KG1 (cell line): ENCODE data around the gene INO80E.
A peak's percentile ranks its signal among the peaks of the same experiment; 100 is the strongest.

Source experiments
- DNase-seq: peaks from one replicate; lab custom pipeline; 2025; lab: John Stamatoyannopoulos, UW

The INO80E gene

DNA sequence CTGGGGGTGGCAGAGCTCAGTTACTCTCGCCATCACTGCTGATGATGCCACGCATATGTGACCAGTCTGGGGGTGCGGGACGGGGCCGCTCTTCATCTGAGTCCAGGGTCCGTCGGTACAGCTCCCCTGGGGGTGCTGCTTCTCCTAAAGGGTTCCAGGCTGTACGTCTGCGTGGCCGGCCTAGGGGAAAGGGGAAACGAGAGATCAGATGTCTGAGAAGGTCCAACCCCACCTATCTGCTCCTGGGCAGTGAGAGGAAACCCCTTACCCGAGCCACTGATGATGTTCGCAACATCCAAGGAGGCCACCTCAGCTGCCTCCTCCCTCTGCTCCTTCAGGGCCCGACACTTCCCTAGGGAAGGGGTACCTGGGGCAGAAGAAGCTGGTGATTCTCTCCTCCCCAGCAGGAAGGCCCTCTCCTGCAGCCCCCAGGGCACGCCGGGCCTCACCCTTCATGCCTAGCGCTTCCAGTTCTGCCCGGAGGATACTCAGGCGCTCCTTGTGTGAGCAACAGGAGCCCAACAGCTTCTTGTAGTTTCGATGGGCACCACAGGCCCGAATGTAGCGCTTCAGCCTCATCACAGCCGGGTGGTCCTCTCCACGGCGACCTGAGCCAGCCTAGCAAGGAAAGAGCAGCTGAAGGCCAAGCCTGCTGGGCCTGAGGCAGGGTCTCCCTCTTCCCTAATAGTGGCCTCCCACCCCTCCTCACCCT lies 2.7 kb upstream of the INO80E start:
- no peak for DNase-seq

DNA sequence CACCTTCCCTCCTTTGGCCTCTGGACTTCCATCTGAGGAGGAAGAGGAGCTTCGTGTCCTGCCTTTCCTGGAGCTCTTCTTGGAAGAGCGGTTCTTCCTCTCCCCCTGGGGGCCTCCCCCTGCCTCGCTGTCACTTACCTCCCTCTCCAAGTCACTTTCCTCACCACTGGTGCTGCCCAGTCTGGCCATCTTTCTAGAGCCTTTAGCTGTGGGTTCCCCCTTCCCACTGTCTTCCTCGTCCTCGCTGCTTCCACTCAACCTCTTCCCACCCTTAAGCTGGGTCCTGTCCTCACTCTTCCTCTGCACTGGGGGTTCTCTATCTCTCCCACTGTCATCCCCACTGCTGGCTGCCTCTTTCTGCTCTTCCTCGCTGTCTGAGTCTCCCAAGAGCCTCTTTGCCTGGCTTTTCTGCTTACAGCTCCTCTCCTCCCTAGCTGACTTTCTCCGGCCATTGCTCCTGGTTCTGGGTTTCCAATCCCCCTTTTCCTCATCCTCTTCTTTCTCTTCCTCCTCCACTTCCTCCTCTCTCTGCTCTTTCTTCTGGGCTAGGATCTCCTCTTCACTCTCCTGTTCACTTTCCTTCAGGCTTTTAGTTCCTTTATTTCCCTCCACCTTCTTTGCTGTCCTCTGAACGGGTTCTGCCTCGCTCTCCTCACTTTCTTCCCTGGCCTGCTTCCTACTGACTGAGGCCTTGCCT lies 2.0 kb upstream of the INO80E start:
- no peak for DNase-seq

DNA sequence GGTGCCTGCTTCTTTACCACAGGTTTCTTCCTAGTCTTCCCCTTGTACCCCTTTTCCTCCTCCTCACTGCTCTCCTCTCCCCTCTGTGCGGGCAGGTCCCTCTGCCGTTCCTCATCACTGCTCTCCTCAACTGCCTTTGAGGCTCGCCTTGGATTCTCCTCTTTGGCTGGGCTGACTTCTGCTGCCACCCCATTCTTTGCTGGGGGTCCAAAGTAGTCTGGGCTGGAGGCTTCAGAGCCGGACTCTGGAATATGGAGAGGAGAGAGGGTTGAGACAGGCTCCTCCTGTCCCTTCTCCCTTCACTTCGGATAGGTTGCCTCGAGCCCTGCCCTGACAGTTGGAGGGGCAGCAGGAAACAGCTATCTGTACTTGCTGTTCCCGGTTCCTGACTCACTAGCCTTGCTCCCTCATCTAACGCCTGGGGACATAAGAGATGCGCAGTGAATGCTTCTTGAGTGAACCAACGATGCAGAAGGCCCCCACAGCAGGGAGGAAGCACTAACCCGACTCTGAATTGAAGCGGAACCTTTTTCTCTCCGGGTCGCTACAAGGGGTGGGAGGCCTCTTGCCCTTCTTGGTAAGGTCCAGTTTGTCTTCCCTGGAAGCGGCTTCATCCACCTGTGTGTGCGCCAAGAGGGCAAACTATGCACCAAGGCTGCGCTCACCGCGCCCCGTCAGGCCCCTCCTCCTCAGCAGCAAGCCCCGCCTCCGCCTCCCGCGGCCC lies 1.3 kb upstream of the INO80E start:
- peak; percentile 29 for DNase-seq

DNA sequence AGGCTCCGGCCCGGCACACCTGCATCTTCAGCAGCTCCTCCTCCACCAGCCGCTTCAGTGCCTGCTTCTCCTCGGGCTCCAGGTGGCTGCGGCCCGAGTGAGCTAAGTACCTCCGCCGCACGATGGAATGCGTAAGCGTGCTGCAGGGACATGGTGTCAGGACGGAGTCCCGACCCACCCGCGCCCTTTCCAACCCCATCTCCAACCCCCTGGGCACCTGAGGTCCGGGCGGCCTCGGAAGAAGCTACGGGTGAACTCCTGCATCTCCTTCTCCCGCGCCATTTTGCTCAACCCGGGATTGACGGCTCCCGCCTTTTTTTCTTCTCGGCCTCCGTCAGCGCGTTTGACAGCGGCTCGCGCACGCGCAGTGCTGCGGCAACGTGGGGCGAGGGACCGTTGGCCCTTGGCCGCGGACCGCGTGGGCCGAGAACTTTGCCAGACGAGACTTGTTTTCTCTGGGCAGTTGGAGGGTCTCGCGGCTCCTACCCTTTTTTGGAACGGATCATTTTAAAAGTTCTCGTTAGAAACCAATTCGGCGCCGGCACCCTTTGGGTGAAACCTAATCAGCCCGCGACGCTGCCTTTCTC lies 624 bp upstream of the INO80E start, which contains the start of gene HIRIP3:
Gene HIRIP3, minus strand, starts transcription at position 294 of the 587 bp plus-strand sequence. Its CDS starts 12 bp downstream, at position 282.
- peak; percentile 87 for DNase-seq

DNA sequence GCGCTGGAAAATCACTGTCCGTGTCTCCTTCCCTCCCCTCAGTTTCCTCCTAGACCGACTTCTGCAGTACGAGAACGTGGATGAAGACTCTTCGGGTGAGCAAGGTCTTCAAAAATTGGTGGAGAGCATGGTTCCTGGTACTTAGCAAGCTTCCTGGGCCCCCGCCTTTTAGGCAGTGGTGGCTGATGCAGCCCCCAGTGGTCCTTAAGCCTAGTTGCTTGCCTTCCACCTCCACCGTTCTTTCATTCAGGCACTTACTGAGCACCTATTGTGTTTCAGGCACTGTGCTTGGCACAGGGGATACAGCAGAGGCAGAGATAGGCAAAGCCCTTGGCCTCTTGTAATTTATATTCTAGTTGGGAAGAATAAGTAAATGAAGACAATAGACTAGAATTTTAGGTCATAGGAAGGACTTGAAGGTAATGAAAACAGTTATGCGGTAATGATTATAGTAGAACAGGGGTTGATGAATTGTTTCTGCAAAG lies 767 bp downstream of the INO80E start:
- DNase-seq = no peak

DNA sequence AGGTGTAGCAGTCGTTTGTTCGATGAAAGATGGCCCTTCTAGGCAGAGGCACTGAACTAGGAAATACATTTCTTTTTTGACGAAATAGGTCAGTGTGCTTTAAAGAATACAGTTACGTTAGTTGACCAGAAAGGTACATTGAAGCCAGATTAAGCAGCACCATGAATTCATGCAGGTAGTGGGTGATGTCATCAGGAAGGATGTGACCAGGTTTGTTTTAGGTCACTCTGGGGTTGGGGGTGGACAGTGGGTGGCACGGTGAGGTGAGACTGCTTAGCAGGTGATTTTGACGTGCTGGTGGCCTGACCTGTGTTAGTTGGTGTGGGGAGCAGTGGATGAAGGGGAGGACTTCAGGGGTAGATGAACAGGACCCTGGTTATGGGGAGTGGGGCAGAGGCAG lies 3.6 kb downstream of the INO80E start:
- no peak for DNase-seq

DNA sequence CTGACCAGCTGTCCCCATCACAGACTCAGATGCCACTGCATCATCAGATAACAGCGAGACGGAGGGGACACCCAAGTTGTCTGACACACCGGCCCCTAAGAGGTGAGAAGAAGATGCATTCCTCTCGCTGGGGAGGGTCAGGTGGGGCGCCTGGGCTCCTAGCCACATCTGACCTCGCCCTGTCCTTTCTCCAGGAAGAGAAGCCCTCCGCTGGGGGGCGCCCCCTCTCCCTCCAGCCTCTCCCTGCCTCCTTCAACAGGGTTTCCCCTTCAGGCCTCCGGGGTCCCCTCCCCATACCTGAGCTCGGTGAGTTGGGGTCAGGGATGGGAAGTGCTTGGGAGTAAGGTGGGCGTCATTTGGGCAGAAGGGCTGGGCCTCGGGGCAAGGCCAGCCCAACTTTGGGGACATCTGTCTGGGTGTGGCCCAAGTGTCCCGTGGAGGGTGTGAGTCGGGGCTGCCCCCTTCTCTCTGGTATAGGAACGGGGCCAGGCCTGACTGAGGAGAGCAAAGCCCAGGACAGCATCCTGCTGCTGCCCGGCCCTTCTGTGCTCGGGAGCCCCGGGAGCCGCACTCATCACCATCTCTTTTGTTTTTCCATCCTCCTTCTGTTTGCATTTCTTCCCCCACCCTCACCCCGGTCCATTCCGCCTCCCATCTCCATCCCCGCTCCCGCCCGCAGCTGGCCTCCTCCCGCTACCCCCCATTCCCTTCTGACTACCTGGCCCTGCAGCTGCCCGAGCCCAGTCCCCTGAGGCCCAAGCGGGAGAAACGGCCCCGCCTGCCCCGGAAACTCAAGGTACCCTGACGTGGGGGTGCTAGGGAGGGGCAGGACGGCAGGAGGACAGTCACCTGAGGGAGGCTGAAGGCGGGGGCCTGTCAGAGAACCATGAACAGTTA lies 4.9 kb downstream of the INO80E start:
- no peak for DNase-seq

DNA sequence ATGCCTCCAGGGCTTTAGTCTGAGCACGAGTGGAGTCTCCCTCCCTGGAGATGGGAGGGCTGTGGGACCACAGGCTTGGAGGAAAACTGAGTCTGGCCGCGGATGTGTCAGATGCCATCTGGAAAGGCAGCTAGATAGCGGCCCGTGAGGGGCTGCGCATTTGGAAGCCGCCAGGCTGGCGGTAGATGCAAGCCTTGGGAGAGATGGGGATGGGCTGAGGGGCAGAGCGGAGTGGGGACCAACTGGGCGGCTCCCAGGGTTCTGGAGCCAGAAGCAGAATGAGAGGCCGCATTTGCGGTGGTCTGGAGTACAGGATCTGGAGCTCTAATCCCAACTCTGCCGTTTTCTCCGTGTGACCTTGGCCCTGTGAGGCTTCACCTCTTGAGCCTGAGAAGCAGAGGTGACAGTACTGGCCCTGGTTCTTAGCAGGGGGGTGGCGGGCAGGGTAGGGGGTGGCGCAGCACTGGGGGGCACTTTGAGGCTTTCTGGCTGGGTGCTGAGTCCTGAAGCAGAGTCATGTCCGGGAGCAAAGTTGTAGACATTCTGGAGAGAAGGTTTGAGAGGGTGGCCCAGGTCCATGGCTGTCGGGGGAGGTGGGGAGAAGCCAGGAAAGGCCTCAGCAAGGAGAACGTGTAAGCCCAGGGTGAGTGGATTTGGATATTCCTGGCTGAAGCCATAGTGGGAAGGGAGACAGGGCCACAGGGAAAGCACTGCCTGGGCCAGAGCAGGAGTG lies 6.7 kb downstream of the INO80E start:
- no peak for DNase-seq

DNA sequence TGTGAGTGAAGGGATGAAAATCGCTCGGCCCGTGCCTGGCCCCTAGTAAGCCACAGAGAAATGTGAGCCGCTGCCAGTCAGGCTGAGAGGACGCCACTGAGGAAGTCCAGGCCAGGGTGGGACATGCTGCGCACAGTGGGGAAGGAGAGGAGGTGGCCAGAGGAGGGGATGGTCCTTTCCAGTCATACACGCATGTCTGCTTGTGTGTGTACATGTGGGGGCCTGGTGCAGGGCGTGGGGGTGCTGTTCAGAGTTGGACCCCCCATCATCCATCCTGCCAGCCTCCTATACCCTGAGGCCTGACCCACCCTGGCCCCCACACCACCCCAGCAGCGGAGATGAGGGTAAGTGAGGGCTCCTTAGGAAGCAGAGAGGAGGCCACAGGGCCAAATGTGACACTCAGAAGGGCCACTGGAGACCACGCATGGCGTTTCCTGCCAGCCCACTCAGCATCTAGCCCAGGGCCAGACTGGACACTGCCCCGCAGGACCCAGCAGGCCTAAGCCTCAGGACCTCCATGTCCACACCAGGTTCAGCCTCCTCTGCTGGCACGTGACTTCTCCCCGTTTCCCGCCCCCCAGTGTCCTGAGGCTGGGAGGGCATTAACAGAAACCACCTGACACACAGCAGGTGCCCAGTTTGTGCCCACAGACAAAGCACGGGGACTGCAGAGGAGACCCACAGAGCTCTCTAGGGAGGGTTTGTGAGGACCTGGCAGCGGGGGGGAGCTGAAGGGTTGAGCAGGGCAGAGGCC lies 7.8 kb downstream of the INO80E start:
- DNase-seq = no peak

DNA sequence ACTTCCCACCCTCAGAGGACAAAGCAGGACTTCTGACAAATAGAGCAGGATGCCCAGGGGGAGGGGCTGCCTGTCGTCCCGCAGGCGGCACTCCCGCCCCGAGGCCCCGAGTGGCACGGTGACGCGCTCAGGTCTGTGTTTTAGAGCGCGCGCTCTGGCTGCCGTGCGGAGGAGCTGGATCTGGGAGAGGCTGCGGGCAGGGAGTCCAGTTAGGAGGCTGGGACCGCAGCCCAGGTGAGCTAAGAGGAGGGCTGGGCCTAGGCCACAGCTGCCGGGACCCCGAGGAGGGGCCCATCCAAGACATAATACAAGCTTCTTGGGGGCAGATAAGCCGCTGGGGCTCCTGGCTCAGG lies 8.4 kb downstream of the INO80E start:
- DNase-seq = no peak

DNA sequence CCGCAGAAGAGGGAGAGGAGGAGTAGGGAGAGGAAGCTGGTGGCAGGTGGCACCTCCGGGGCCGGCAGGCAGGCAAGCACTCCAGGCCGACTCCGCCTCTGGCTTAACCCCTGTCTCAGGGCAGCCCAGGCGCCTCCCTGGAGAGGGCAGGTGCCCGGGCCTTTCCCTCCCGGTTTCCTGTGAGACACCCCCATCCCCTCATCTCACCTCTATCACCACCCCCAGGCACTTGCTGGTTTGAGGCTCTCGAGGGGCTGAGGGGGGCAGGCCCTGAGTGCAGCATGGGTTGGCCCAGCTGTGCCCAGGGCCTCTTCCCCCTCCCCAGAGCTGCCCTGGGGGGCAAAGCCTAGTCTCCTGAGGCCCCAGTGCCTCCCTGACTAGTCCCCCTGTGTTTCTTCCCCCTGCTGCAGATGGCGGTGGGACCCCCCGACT lies 8.8 kb downstream of the INO80E start:
- DNase-seq = no peak

DNA sequence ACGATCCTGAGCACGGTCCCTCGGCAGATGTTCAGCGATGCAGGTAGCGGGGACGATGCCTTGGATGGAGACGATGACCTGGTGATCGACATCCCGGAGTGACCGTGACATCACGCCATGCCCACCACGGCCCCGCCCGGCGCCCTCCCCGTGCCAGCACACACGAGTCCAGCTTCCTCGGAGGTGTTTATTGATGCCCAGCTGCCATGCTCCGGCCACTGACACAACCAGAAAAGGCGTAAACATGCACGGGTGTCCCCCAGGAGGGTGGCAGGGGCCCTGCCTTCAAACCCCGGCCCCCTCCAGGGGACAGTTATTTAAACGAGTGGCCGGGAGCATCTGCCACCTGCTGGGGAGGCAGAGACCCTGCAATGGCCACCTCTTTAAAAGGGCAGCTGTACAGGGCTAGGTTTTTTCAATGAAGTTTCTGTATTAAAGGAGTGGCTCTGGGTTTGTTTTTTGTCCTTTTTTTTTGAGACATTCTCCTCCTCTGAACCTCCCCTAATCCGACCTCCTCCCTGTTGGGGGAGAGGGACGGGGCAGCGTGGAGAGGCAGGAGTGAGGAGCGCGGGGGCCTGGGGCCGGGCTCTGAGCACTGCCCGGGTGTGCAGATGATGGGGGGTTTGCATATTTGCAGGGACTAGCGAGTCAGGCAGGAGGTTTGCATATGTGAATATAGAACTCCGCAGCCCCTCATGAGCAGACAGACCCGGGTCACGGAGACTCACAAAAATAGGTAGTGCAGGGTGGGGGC lies 9.5 kb downstream of the INO80E start:
- no peak for DNase-seq

DNA sequence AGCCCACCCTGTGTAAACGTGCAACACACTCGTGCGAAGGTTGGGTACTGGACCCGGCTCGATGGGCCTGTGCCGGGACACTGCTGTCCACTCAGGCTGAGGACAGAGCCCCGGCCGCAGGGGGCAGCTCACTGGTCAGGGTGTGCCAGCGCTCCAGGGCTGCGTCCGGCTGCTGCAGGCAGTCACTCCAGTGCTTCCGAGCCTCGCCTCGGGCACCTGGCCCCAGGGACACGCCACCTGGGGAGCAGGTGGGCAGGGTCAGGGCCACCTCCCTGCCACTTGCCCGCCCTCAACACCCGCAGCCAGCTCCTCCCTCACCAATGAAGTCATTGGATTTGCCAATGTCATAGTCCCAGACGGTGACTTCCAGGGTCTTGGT lies 10.0 kb downstream of the INO80E start:
- no peak for DNase-seq

DNA sequence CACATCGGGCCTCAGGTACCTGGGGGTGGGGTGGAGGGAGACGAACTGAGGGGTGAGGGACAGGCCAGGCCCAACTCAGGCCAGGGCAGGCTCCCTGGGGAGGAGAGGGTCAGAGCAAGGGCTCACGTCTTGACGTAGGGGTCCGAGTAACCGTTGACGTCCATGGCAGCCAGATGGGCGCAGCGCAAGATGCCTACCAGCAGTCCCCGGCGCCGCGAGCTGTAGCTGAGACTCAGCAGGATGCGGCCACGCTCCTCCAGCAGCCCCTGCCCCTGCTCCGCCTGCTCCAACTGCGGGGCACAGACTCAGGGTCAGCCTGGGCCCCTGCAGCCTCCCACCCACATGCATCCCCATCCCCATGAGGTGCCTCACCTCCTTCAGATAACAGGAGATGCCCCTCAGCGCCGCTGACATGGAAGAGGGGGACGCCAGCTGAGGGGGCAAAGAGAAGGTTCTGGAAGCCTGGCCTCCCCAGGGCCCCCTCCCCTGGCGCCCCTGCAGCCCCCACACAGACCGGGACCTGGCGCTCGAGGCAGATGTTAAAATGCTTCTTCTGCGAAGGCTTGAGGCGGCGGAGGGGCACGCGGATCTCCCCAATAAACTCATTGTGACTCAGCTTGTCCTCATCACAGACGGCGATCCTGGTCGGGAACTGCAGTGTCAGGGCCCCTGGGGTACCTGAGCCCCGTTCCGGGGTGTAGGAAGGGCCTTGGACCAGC lies 10.8 kb downstream of the INO80E start:
- no peak for DNase-seq

DNA sequence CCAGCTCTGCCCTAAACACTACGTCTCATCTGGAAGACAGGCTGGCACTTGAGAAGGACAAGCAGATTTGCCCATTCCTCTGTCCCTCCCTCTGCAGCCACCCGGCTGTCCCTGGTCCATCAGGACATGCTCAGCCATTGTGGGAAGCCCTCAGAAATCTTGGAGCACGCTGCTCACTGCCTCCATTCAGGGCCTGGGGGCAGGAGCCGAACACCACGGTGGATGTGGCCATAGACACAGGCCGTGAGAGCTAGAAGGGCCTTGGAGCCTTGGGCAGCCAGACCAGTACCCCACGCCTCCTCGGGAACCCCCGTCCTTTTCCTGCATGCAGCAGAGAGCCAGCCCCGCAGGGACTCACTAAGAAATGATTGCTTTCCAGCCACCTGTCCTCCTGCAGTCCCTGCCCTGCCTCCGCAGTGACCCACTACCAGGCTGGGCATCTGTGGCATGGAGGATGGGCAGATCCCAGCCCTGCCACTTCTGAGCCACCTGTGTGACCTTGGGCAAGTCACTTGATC lies 11.4 kb downstream of the INO80E start:
- no peak for DNase-seq

DNA sequence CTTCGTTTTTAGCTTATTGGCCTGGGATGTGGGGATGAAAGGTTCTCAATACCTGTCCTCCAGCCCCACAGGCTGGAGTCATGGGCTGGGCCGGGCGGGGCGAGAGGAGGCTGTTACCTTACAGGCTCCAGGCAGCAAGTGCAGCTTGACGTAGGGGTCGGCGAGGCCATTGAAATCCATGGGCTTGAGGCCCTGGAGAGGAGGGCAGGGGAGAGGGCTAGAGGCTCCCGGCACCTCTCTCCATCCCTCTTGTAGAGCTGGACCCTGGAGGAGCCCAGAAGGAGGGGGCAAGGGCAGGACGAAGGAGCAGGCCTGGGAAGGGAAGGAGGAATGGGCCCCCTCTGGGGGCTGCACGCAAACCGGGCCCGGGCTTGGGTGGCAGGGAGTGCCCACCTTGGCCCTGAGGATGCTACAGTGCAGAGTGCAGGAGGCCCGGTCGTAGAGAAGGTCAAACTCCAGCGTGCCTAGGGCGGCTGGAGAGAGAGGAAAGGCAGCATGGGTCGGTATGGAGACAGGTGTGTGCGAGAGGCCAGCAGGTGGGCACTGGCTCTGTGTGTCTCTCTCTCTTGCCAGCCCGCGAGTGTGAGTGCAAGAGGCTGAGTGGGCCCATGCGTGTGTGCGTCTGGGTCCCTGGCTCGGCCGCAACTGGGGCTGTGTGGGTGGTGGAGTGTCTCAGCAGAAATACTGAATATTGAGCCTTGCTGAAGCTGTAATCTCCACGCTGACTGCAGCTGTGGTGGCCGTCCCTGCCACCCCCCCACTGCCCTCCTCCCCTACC lies 13.2 kb downstream of the INO80E start:
- no peak for DNase-seq

DNA sequence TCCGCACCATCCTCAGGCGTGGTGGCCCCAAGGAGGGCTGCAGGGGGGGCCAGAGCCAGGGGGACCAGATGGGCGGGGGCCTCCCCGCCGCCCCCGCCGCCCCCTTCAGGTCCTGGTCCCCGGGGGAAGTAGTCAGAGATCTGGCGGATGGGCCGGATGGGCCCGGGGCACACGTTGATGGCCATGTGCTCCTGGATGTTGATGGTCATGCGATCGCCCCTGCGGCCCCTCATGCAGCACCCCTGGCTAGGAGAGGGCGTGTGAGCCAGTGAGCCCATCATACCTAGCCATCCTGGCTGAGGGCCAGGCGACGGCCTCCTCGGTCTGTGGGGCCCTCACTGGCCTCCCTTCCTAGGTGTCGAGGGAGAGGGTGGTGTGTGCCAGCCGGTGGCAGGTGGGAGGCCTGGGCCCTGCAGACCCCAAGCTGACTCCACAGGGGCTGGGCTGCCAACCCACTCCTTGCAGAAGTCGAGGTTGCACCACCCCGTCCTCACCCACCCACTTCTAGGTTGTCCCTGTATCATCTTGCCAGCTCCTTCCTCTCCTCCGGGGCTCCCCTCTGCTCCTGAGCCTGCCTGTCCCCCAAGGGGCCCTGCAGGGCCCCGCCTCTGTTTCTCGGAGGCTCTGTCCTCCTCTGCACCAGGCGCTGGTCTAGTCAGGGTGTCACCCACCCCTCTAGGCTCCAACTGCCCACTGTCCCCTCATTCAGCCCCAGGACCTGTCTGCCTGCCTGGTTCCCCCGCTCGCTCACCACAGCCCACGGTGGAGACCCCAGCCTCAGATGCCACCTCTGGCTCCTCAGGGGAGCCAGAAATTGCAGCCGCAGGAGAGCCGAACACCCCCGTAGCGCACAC lies 14.2 kb downstream of the INO80E start:
- no peak for DNase-seq
